IPS-18c (cell line): ENCODE results near the gene CC2D1B.
"Not testable (repeated sequence)": the region's sequence is repeated elsewhere in the genome, so short reads cannot be mapped to it uniquely, and the experiment has no call there.

Experiments
- H3K4me3 ChIP-seq: 2 replicates; pipeline ENCODE4 v1.7.0; 2013; ENCODE audit warnings: low read depth, mild to moderate bottlenecking, low read length, moderate library complexity; ENCODE audit not compliant: insufficient read depth
- H3K9me3 ChIP-seq: one replicate; pipeline ENCODE4 v1.6.1; 2013; ENCODE audit warnings: mild to moderate bottlenecking, low read length, moderate library complexity; ENCODE audit not compliant: control insufficient read depth, insufficient read depth

CC2D1B gene, protein sequence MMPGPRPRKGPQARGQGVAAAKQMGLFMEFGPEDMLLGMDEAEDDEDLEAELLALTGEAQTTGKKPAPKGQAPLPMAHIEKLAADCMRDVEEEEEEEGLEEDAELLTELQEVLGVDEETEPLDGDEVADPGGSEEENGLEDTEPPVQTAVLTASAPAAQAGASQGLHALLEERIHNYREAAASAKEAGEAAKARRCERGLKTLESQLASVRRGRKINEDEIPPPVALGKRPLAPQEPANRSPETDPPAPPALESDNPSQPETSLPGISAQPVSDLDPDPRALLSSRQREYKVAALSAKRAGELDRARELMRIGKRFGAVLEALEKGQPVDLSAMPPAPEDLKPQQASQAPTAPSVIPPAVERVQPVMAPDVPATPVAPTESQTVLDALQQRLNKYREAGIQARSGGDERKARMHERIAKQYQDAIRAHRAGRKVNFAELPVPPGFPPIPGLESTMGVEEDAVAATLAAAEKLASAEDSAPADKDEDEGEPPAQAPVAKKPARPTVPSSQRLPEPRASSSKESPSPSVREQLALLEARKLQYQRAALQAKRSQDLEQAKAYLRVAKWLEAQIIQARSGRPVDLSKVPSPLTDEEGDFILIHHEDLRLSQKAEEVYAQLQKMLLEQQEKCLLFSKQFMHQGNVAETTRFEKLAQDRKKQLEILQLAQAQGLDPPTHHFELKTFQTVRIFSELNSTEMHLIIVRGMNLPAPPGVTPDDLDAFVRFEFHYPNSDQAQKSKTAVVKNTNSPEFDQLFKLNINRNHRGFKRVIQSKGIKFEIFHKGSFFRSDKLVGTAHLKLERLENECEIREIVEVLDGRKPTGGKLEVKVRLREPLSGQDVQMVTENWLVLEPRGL

DNA sequence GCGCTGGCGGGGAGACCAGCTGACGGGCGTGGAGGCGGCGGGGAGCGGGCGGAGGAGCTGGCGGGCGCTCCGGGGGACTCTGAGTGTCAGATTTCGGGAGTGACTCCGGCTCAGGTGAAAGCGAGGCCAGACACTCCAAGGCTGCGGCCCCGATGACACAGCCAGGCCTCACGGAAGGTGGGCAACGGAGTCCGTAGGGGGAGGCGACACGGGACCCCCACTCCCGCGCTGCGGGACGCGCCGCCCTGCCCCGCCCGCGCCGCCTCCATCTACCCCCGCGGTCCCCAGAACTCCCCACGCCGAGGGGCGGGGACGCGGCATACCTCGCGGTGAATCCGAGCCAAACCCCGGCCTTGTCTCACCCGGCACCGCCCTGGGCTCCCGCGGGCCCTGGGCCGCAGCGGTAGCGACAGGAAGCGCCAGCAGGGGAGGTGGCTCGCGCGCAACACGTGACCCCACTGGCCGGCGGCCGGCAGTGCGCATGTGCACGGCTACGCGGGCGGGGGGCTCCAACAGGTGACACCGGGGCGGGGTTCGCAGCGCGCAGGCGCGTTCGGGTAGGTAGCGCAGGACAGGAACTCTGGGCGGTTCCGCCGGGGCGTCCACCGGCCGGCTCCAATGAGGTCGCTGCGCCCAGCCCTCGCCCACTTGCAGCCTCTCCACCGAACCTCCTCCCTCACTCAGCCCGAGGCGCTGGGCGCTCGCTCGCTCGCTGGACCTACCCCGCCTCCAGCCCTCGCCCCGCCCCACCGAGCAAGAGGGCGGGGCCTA is at the start of gene CC2D1B:
Gene CC2D1B, minus strand, starts transcription at position 460 of the 771 bp plus-strand sequence. CDS start 1,585 bp downstream, outside the sequence.
- H3K4me3 ChIP-seq = peak within 1 kb of the TSS; percentile 94

DNA sequence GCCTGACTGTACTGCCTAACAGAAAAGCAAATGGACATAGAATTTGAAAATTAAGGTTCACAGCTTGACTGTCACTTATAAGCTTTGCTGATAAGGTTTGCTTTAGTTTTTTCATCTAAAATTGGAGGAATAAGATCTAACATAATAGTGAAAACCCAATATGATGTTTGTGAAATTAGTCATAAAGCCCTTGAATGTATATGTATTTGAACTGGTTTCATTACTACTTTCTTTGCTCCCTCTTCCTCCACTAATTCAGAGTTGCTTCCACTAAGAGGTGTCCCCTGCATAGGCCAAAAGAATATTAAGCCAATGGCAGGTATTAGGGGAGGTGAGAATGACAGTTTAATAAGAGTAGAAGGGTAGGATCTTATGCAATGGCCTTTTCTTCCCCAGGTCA is 48.9 kb upstream of the CC2D1B start:
- no peak overlapping the region for H3K4me3 ChIP-seq

More for the DNA sequence above, at the start of gene CC2D1B:
- no peaks in the 10 kb centered on the region for H3K9me3 ChIP-seq

DNA sequence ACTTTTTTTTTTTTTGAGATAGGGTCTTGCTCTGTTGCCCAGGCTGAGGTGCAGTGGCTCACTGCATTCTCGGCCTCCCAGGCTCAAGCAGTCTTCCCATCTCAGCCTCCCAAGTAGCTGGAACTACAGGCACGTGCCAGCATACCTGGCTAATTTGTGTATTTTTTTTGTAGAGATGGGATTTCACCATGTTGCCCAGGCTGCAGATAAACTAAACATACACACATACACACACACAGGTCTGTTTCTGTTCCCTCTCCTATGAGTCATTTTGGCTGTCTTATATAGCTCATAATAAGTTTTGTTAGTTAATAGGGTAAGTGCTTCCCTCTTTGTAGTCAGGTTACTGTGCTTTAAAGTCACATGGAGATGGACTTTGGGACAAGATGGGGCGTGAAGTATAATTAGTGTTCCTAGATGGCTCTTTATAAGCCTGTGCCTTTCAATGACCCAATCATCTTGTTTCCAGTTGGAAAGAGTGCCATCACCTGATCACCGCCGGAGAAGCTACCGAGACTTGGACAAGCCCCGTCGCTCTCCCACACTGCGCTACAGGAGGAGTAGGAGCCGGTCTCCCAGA is 47.5 kb upstream of the CC2D1B start:
- Histone ChIP-seq H3K9me3 (no peaks in the 10 kb centered on the region), H3K4me3 (no peak overlapping the region)

More for the DNA sequence above, 48.9 kb upstream of the CC2D1B start:
- H3K9me3 ChIP-seq = no peaks in the 10 kb centered on the region

DNA sequence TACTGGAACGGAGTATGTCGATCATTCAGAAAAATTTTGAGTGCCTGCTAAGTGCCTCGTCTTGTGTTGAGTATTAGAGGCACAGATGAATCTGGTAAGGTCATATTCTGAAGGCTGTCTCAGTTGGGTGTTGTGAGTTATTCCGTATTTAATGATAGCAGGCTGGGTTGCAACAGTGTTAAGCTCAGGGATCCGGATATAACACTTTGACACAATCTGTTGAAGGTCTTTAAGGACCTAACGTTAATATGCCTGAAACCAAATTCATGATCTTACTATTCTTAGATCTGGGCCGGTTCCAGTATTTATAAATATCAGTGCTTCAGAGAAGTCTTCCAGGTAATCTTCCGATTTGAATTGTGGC is 39.0 kb upstream of the CC2D1B start:
- H3K9me3 ChIP-seq = no peaks in the 10 kb centered on the region
- peak overlapping the region; percentile 95 for H3K4me3 ChIP-seq

DNA sequence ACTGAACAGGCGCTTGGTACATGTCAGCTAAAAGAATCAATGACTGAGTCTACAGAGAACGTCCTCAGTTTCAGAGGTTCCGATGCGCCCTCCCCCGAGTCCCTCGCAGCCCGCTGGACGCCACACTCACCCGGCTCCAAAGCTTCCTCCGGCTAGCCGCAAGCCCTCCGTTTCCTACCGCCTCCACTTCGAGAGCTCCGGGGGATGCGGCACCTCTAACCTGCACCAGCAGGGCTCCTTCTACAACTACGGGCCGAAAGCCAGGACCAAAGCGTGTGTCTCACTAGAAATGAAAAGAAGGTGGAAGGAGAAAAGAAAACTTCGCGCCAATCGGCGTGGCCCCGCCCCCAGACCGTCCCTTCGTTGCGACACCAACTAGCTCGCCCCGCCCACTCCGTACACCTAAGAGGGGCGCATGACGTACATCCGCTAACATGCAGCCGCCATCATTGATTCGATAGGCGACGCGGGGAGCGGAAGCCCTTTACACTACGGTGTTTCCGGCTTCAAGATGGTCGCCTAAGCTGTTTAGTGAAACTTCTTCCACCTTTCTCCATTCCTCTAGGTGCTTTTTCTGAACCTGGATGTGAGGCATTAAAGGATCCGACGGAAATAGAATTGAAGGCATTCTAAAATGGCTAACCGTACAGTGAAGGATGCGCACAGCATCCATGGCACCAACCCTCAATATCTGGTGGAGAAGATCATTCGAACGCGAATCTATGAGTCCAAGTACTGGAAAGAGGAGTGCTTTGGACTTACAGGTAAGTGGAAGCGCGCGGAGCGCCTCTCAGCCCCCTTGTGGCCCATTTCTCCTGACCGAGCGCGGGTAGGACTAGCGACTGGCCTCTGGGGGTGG is 38.3 kb upstream of the CC2D1B start, which contains the start of the genes ORC1 and PRPF38A:
Gene ORC1, minus strand, starts transcription at position 308 of the 859 bp plus-strand sequence. CDS start 2,200 bp downstream, outside the sequence.
Gene PRPF38A, plus strand, starts transcription at position 487 of the 859 bp plus-strand sequence. Its CDS starts 148 bp downstream, at position 635.
- Histone ChIP-seq H3K9me3 (no peaks in the 10 kb centered on the region), H3K4me3 (peak within 1 kb of the TSS; percentile 95)

DNA sequence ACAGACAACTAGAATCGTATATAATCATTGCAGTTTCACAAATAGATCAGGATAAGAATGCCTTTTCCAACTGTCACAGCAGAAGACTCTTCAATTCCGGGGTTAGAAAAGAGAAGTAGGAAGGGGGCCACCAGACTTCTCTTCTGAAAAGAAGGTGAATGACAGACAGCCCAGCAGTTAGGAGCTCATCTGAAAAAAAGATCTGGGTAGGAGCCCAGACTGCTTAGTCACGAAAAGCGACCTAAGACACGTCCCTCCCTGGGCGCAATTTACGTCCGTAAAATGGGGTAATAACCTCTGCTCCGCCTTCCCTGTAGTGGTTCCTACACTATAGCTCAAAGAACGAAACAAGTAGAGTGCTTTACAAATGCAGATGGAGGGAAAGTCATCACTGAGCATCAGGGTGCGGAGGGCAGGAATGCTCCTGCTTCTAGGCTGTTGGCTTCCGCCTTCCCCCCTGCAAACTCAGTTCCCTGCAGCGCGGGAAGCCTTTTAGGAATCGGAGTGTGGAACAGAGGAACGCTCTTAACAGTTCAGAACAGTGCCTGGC is 37.6 kb upstream of the CC2D1B start:
- H3K4me3 ChIP-seq = peak overlapping the region; percentile 95
- H3K9me3 ChIP-seq = no peaks in the 10 kb centered on the region

DNA sequence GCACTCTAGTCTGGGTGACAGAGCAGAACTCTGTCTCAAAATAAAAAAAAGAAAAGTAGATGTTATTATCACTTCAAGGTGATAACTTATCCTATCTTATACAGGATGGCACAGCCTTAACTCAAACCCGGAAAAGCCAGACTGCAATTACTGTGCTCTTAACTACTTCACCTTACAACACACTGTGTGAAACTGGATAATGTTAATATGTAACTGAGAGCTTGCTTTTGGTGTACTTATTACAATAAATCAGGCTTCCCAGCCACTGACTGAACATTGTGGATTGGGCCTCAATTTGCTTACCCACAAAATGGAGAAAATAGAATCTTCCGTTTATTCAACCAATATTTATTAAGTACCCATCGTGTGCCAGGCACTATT is 36.8 kb upstream of the CC2D1B start:
- Histone ChIP-seq H3K9me3 (no peaks in the 10 kb centered on the region), H3K4me3 (0 out of 2 replicates have a peak overlapping the region, but pooled peaks have one; percentile 15)

DNA sequence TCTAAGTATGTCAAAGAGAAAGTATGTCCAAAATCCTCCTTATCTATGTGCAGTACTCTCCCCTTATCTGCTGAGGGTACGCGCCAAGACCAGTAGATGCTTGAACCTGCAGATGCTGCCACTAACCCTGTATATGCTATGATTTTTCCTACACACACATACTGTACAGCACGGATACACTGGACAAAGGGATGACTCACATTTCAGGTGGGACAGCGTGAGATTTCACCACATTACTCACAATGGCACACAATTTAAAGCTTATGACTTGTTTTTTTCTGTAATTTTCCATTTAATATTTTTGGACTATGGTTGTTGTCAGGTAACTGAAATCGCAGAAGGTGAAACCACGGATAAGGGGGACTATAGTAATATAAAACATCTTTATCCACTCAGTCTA is 34.1 kb upstream of the CC2D1B start:
- H3K9me3 ChIP-seq = no peaks in the 10 kb centered on the region
- H3K4me3 ChIP-seq = no peak overlapping the region

DNA sequence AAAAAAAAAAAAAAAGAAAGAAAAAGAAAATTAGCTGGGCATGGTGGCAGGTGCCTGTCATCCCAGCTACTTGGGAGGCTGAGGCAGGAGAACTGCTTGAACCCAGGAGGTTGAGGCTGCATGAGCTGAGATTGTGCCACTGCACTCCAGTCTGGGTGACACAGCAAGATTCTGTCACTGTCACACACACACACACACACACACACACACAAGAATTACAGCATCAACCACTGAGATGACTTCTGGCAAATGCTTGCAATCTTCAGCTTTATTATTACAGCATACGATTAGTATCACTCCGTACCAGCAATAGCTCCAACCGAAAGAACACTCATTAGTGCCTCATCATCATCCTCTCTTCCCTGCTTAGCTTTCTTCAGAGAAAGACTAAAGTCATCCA is 33.6 kb upstream of the CC2D1B start:
- H3K9me3 ChIP-seq = no peaks in the 10 kb centered on the region
- H3K4me3 ChIP-seq = no peak overlapping the region

DNA sequence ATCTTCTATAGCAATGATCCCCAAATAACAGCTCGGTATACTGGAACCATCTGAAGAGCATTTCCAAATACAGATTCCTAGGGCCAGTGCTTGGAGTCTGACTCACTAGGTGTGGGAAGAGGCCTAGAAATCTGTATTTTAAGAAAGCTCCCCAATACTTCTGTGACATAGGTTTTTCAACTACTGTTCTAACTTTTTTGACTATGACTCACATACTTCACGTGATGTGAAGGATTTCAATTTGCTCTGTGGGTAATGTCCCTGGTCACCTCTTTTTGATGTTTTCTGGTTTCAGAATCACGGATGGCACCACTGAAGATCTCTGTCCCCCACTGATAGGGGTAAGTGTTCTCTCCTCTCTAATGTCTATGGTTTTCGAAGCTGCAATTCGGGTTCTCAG is 27.2 kb upstream of the CC2D1B start:
- Histone ChIP-seq H3K9me3 (no peaks in the 10 kb centered on the region), H3K4me3 (no peak overlapping the region)

DNA sequence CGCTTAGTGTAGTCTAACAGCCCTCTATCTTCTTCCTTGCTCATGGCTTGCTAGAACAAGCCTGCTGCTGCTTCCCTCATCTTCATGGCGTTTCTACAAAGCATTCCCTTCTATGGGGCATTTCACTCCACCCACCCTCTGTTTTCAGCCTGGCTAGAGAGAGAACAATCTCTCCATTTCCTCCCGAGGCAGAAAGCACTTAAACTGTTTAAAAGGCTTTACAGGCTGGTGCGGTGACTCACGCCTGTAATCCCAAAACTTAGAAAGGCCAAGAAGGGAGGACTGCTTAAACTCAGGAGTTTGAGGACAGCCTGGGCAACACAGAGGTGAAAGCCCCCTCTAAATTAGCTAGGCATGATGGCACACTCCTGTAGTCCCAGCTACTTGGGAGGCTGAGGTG is 20.5 kb upstream of the CC2D1B start:
- H3K9me3 ChIP-seq = no peaks in the 10 kb centered on the region
- no peak overlapping the region for H3K4me3 ChIP-seq

DNA sequence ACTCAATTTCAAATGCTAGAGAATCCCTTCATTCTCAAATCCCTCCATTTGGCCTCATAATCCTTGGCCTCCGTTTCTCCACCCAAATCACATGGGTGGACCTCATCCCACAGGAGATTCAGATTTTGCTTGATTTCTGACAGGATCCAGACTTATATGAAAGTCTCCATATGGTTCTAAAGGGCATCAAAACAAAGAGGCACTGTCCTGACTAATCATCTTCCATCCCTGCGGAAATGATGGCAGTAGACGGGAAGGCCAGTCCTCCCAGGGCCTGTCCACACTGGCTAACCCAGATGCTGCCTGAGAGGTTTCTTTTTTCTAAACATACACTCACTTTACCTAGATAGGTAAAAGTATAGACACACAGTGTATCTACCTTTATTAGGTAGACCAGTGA is 19.4 kb upstream of the CC2D1B start:
- no peaks in the 10 kb centered on the region for H3K9me3 ChIP-seq

DNA sequence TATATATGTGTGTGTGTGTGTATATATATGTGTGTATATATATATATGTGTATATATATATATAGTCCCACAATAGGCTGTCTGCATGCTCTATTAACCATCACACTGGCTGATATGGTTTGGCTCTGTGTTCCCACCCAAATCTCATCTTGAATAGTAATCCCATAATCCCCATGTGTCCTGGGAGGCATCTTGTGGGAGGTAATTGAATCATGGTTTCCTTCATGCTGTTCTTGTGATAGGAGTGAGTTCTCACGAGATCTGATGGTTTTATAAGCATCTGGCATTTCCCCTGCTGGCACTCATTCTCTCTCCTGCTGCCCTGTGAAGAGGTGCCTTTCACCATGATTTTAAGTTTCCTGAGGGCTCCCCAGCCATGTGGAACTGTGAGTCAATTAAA is 3.8 kb upstream of the CC2D1B start:
- H3K9me3 ChIP-seq, H3K4me3 ChIP-seq: not testable (repeated sequence)

More for the DNA sequence above, 19.4 kb upstream of the CC2D1B start:
- H3K4me3 ChIP-seq = no peak overlapping the region

DNA sequence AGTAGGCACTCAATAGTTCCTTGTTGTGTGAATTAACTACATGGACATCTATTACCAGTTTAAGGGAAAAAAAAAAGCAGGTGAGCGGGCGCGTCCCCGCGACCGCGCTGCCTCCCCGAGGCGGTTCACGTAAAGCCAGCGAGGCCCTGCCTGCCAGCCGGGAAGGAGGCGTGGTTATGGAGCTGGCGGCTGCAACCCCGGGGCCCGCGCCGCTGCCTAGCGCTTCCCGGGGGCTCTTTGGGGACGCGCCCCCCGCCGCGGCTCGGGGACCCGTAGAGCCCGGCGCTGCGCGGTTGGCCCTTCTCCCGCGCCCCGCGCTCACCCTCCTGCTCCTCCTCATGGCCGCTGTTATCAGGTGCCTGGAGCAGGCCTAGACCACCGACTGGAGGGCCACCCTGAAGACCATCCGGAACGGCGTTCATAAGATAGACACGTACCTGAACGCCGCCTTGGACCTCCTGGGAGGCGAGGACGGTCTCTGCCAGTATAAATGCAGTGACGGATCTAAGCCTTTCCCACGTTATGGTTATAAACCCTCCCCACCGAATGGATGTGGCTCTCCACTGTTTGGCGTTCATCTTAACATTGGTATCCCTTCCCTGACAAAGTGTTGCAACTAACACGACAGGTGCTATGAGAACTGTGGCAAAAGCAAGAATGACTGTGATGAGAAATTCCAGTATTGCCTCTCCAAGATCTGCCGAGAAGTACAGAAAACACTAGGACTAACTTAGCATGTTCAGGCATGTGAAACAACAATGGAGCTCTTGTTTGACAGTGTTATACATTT is 2.6 kb upstream of the CC2D1B start:
- Histone ChIP-seq H3K9me3 (no peaks in the 10 kb centered on the region), H3K4me3 (peak overlapping the region; percentile 61; the same call in 1 of the 2 replicates)

DNA sequence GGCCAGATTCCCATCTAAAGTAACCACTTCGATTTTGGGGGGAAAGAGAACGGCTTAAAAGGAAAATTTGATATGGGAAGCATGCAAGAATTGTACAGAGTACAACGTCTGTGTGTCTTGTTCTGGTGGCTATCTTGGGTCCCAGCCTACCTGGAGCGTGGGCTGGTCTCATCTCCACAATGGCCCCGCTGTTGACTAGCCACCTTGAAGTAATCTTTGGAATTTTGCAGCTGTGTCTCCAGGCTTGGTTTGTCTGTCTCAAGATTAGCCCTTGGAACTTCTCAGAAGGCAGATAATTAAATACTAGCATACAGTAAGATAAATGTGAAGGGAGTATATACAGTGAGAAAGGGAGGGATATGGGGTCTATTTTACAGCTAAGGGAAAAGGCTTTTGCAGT is 1.3 kb upstream of the CC2D1B start:
- Histone ChIP-seq H3K9me3 (no peaks in the 10 kb centered on the region), H3K4me3 (no peak overlapping the region)
